ENCODE results near the gene ALK.
A peak's percentile ranks its signal among the peaks of the same experiment; 100 is the strongest.

The ALK gene

DNA sequence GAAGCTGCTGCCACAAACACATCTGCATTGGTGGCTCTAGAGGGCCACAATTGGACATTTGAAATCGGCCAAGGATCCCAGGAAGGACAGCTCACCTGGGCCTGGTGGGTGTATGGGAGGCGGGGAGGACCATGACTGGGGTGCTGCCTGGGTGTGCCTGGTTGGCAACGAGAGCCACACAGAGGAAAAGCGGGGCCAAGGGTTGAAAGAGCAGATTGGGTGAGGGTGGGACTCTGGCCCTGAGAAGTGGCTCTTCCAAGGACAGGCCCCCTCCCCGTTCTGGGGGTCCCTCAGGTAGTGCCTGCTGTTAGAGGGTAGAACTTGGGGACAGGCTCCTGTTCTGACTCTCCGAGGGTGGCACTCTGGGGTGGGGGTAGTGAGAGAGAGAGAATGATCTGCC, 703.3 kb downstream of the ALK start:
- no peak for DNase-seq

DNA sequence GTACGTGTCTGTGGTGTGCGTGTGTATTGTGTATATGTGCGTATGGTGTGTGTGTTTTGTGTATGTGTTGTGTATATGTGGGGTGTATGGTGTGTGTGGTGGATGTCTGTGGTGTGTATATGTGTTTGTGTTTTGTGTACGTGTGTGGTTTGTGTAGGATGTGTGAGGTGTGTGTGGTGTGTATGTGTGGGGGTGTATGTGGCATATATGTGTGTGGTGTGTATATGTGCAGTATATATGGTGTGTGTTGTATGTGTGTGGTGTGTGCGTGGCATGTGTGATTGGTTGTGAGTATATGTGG, 704.8 kb downstream of the ALK start:
- no peak for DNase-seq

DNA sequence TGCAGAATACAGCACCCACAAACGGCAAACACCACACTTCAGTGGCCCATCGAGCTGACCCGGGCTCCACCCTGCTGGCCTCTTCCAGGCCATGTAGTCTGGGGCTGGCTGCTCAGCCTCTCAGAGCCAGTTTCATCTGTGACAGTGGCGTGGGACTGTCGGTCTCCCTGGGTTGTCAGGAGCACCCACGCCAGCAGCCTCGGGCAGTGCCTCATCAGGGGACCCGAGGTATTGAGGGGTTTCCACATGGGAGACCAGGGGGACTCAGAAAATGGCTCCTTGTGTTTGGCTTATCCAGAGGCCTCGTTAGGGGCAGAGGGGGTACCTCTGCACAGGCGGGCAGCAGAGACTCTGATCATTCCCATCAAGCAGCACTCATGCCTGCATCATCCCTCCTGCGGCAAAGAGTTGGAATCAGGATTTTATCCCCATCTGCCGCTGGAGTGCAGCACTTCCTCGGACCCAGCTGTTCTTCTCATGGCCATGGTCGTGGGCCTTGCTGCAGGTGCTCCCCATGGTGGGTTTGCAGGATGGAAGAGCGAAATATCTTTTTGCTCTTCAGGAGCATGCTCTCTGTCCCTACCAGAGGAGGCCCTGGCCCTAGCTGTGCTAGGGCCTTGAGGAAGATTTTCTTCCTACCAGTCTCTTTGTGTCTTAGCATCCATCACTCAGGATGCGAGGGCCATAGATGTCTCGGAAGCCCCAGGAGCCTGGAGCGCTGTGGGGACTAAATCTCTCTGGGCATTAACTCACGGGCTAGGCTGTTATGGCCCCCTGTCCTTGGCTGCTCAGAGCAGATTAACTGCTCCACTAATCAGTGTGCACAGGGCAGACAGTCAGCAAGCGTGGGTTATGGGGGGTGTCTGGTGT, 705.4 kb downstream of the ALK start:
- DNase-seq, result no peak

DNA sequence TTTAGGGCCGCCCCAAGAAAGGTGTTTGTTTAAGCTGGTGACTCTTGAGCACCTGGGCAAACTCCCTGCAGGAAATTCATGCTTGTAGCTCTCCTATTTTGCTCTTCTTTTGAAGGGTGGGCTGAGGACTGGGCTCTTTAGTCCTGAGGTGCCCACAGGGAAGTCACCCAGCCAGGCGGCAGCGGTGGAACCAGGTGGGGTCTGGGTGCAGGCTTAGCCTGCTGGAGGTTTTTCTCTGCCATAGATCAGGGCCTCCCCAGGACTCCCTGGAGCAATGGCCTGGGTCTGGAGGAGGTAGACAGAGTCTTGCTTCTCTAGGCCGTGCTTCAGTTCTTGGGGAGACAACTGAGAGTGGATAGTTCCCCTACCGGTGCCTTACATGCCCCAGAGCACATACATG, 706.3 kb downstream of the ALK start:
- DNase-seq, result no peak

DNA sequence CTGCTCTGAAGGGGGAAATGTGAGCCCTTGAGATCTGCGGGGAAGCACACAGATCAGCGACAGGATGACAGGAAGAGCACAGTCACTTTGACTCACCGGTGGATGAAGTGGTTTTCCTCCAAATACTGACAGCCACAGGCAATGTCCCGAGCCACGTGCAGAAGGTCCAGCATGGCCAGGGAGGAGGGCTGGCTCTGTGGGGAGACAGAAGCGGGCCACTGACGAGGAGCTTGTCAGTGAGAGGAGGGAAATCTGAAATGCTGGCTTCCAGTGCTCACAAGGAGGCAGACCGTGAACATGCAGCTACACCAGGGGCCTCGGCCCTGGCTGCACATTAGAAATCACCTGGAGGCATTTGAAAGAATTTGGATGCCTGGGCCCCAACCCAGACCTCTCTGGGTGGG, 707.5 kb downstream of the ALK start:
- DNase-seq, result no peak

DNA sequence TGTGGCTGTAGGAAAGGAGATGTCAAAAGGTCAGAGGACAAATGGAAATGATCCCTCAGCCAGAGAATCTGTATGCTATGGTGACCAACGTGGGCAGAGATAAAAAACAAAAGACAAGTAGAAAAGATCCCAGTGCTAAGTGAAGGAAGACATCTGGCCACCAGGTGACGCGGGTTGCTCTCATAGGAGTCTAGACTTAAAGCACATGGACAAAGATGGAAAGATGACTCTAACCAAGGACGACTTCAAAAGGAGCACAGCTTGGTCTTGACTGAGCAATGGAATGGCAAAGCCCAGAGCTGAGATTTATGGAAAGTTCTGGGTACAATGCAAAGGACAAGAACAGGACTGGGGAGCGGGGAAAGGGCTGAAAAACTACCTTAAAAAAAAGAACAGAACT, 709.4 kb downstream of the ALK start:
- DNase-seq, result no peak

DNA sequence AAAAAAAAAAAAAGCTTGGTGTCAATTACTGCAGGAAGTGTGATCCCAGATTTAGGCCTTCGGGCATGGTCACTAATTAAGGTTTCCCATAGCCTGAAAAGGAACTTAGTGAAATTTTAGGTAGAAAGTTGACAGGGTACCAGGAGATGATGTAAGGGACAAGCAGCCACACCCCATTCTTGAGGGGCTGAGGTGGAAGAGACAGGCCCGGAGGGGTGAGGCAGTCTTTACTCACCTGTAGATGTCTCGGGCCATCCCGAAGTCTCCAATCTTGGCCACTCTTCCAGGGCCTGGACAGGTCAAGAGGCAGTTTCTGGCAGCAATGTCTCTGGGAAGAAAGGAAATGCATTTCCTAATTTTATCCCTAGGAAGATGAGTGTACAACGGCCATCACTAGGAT, 711.8 kb downstream of the ALK start:
- no peak for DNase-seq

DNA sequence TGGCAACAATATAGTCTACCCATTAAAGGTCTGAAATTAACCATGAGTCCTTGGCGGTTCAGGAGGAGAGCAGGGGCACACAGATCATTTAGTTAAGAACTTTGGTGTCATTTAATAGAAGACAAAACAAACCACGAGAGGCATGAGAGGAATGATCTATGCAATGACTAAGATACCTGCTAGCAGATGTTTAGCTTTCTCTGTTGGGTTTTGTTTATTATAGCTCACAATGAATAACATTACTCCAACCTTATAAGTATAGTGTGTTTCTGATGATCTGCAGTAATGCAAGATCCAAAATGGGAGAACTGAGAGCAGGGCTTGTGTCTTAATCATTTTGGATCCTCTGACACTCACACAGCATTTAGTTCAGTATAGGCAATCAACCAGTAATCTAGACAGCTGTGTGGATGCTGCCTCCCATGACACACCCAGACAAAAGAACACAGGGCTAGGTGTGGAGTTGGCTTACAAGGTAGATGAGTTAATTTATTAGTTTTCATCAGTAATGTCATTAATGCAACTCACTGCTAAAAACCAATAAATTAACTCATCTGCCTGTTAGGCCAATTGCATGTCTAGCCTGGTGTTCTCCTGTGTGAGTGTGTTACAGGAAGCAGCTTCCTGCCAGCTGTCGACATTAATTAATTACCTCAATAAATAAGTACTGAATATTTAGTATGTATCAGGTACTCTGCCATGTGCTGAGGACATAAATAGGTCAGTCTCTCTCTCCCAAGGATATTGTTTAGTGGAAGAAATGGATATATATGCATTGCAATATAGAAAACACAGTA, 713.8 kb downstream of the ALK start:
- DNase-seq, result no peak

DNA sequence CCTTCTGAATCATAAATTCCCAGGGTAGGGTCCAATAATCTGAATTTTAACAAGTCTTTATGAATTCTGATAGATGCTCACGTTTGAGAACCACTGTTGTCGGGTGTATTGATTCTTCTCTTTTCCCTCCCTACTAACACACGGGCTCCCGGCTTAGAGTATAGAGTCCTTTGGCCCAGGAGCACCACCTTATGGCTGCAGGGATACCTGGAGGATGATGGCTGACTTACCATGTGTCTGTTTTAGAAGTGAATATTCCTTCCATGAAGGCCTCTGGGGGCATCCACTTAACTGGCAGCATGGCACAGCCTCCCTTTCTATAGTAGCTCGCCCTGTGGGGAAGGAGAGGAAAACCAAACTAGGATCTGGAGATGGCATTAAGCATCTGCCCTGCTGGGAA, 714.4 kb downstream of the ALK start:
- DNase-seq, result no peak

DNA sequence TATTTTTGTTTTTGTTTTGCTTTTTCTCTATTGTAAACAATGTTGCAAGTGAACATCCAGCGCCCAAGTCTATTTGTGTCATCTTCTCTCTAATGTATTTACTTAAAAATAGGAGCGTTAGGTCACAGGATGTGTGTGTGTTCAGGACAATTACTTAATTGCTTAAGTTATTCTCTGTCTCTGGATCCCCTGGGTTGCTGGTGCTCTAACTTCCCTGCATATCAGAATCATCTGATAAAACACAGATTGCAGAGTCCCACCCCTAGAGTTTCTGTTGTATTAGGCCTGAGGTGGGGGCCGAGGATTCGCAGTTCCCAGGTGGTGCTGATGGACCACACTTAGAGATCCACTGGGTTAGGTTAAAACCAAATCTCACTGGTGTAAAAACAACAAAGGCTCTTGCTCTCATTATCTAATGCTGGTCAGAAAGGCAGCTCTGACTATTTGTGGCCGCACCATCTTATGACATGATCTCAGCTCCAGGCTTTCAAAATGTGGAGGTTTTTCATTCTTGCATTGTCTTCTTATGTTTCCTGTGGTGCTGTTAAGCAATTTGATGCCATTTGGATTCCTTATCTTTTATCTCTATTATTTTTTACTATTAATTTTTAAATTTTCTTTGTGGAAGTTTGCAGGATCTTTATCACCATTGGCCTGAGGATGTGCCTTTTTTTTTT, 718.4 kb downstream of the ALK start:
- DNase-seq, result no peak

DNA sequence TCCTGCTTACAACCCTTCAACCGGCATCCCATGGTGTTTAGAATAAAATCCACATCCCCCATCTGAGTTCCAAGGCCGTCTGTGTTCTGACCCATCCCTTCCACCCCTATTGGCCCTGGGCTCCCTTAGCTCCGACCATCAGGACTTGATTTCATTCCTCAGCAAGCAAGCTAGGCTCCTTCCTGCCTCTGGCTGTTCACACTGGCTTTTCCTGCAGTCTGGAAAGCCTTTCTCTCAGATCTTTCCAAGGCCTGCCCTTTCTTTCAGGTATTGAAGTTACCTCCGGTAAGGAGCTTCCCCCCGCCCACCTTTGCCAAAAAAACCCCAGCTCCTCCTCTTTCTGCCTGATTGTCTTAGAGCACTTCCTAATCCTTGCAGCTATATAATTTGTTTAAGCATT, 719.4 kb downstream of the ALK start:
- DNase-seq, result no peak

DNA sequence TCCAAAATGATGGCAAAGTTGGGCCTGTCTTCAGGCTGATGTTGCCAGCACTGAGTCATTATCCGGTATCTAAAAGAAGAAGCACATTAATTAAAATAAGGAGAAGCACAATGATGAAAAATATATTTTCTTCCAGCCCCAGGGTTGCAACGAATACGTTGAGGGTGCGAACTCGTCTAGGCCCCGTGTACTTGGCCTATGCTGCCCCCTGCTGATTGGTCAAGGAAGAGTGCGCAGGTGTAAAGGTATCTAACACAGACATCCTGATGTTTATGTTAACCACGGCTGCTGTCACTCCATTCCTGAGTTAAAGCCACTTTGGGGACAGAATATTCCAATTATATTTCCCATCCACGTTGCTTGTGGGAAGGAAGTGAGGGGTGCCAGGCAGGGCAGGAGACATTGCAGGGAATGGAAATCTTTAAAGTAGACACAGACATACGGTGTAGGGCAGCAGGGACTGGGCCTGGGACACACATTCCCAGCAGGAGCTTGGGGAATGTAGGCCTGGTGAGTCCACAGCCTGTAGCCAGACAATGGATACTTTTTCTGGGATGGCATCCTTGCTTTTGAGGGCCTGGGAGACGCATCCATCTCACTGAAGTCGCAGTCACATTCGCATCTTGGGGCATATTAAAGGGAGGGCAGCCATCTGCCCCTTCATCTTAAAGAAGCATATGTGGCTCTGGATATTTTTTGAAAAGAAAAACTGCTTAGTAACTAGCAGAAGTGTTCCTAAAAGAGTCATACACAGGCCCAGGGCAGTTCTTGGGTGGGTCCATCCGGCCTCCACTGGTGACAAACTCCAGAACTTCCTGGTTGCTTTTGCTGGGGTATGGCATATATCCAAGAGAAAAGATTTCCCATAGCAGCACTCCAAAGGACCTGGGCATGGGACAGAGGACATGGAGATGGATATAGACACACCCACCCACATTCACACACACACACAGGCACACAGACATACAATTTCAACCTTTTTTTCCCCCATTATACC, 724.3 kb downstream of the ALK start:
- peak; percentile 71 for DNase-seq

DNA sequence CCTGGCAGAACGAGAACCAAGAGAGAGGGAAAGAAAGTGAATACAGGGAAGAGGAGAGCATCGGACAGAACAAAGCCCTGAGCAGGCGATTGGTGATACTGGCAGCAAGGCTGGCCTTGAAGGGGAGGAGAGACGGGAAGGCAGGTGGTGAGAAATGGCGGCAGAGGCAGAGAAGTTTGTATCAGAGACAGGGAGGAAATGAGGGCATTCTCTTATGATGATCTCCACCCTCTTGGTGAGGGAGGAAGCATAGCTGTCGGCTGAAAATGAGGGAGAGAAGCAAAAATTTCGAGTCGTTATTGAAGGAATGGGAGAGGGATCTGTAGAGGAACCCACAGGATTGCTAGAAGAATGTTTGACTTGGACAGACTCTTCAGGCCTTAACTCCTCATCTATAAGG, 725.6 kb downstream of the ALK start:
- DNase-seq, result no peak

DNA sequence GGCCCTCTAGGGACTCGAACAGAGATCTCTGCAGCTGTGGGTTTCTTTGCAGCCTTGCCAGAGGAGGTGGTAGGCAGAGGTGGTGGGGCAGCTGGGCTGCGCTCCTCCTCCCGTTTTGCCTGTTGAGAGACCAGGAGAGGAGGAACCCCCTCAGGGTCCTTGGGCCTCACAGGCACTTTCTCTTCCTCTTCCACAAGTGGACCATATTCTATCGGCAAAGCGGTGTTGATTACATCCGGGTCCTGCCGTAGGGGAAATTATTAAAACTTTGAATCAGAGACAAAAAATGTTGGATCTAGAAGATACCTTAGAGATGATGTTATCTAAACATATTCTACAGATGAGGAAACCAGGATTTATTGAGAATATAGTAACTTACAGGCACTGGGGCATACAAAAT, 727.7 kb downstream of the ALK start:
- no peak for DNase-seq

DNA sequence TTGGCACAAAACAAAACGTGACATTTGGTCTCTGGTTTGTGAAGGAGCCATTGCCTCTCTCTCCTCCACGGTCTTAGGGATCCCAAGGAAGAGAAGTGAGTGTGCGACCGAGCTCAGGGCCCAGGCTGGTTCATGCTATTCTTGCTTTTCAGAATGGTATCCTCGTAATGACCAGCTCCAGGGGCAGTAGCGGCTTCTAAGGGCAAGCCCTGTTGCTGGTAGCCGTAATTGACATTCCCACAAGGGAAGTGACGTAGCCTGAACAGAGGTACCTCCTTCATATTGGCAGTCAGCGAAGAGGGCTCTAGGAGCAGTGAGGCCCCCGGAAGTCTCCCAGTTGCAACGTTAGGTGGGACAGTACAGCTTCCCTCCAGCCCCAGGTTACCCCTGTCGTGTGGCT, 728.3 kb downstream of the ALK start:
- DNase-seq, result no peak

DNA sequence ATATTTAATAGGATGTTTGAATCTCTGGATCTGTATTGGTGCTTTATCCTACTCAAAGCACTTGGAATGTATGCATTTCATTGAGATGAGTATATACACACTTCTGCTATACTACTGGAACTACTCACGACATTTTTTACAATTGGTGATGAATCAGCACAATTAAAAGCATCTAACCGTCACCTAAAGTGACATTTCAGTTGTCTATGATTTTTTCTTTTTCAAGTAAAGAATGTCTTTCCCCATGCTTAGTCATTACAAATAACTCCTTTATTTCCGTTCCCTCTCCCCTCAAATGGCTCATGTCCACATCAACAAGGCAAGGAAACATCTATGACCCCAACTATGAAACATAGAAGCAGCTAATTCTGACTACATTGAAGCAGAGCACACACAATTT, 728.9 kb downstream of the ALK start:
- no peak for DNase-seq

DNA sequence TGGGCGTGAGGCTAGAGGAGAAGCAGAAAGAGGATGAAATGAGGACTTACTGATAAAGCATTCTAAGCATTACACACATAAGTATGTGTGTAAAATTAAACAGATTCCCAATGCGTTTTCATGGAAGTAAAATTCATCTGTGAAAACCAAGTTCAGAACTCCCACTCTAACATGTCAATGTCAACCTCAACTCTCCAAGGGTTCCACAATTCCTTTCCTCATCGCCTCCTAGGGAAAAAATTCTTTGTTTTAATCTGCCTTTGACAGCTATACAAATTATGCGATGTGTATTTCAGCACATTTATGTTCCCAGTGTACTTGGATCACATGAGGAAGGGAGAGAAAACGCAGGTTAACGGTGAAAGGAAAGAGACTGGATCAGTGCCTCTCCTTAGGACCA, 729.6 kb downstream of the ALK start:
- no peak for DNase-seq

DNA sequence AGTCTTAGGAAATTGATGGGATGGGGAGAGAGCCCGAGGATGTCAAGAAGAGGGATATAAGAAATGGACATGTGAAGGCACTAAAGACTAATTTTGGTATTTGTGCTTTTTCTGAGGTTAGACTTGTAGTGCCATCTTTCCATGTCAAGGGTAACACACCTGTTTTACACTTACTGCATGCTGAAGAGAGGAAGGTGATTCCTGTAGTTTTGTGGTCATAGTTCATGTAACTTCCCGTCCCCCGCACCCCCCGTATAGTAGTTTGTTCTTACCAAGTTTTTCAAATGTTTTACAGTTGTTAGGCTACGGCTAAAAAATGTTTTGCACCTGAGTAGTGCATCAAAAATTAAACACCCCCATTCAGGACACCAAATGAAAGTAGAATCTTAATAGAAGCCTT, 732.3 kb downstream of the ALK start:
- DNase-seq, result peak; percentile 21

DNA sequence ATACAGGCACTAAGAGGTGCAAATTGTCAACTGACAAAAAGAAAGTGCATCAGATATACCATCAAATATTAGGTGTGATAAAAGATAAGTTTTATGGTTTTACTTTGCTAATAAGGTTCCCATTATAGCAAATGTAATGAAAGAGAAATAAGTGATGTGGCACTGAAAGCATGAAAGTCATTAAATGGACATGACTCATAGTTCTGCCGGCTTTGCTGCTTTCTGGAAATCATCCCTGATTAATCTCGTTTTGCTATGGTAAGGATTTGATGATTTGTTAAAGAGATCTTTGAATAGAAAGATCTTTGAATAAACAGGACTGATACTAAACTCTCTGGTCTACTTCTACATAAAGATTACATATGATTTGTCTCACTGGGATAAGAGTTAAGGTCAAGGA, 733.5 kb downstream of the ALK start:
- no peak for DNase-seq

DNA sequence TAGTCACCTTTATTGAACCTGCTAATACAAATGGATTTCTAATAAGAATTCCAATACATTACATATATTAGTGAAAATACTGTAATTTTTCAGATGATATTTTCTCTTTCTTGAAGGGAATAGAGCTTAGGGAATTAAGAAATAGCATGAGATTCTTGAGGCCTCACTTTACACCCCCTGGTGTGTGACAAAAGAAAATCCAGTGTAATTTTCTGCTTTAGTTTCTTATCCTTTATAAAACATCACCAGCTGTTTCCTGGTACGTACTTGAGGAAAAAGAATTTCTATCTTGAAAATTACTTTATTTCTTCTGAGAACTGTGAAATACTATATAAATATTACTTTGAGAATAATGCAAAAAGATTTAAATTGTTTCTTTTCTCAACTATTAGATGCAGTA, 734.6 kb downstream of the ALK start:
- no peak for DNase-seq

DNA sequence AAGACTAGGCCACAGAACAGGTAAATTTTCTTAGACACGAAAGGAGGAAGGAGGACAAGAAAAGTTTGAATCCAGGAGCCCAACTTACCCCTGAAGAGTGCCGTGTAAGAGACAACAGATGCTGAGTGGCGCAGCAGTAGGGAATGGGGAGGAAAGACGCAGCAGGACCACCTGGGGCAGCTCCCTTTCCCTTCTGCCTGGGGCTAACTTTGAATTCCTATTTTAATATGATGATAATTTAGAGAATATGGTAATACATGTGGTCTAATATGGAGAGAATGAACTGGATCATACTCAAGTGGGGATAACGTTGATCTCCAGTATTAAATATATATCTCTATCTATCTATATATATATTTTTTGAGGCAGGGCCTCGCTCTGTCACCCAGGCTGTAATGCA, 736.9 kb downstream of the ALK start:
- DNase-seq, result no peak

DNA sequence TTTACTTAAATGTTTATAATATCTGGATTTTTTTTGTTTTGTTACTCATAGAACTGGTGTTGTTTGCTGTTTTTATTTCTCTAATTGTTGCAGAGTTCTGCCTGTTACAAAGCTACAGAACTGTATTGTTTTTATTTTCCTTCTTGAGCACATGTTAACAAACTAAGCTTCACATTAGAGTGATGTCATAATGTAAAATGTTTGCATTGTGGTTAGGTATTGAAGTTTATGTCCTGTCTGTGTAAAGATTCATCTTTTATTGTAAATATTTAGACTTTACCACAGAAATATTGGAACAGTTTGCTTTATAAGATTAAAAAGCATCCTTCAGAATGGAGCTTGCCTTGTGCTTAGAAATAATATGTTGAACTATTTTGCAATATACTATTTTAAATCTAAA, 738.5 kb downstream of the ALK start:
- no peak for DNase-seq

DNA sequence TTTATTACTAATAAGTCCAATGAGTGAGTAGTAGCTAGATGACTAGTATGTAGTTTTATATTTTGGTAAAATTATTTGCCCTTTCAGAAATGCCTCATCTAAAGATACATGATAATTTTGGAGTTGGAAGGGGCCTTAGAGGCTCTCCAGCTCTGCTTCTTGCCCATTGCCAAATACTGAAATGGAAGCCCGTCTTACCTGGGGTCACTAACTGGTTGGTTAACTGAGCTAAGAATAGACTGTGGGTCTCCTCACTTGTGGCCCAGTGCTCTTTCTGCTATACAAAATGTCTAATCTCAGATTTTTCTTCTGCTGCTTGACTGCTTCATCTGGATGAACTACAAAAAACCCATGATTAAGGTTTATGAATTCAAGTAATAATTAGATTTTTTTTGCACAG, 739.1 kb downstream of the ALK start:
- DNase-seq, result no peak
